C4-2B (cell line): ENCODE measurements around the gene GABARAPL2.

Experiments
- ZFX ChIP-seq: fragments of 450-650 bp; IDR thresholded peaks from 2 replicates; pipeline ENCODE4 v1.6.1; 2017
- TF ChIP-seq, protein P1 (sequence below): fragments of 450-650 bp; conservative IDR thresholded peaks from 2 replicates; pipeline ENCODE4 v1.5.1; 2017; ENCODE audit warnings: mild to moderate bottlenecking

DNA sequence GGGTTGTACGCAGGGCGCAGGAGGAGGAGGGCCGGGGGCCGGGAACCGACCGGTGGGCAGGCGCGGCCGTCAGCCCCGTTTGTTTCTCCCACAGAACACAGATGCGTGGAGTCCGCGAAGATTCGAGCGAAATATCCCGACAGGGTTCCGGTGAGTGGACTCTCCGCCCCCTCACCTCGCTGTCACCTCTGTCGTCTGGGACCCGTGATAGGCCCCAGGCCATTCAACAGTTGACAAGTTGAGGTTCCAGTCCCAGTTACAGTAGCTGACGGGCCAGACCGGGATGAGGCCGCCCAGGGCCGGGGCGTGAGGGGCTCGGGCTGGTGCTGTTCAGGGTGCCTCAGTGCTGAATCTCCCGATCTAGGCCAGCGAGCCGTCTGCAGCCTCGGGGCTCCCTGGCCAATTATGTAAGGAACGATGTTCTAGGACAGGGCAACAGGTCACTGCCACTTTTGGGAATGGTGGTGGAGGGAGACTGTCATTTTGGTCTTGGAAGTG is 628 bp downstream of the GABARAPL2 start:
- TF ChIP-seq, protein P1, sequence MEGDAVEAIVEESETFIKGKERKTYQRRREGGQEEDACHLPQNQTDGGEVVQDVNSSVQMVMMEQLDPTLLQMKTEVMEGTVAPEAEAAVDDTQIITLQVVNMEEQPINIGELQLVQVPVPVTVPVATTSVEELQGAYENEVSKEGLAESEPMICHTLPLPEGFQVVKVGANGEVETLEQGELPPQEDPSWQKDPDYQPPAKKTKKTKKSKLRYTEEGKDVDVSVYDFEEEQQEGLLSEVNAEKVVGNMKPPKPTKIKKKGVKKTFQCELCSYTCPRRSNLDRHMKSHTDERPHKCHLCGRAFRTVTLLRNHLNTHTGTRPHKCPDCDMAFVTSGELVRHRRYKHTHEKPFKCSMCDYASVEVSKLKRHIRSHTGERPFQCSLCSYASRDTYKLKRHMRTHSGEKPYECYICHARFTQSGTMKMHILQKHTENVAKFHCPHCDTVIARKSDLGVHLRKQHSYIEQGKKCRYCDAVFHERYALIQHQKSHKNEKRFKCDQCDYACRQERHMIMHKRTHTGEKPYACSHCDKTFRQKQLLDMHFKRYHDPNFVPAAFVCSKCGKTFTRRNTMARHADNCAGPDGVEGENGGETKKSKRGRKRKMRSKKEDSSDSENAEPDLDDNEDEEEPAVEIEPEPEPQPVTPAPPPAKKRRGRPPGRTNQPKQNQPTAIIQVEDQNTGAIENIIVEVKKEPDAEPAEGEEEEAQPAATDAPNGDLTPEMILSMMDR, result no peak
- TF ChIP-seq ZFX, result peak; percentile 53
